ENCODE measurements around the gene APOL5.

The APOL5 gene

GRCh38 chr22:35742342-35743100, 24.8 kb downstream of the APOL5 start:
- DNase-seq (ENCODE audit: low read depth), result no peak

- DNase-seq (ENCODE audit: low read depth), result no peak
Measured at GRCh38 chr22:35743326-35743860, 25.7 kb downstream of the APOL5 start.

- DNase-seq (ENCODE audit: low read depth), result no peak
Measured at GRCh38 chr22:35746248-35746647, 28.6 kb downstream of the APOL5 start.

- no peak for DNase-seq (ENCODE audit: low read depth)
Measured at GRCh38 chr22:35746946-35747703, 29.5 kb downstream of the APOL5 start.

- no peak for DNase-seq (ENCODE audit: low read depth)
Measured at GRCh38 chr22:35749808-35750207, 32.1 kb downstream of the APOL5 start.

GRCh38 chr22:35752006-35752862, 34.6 kb downstream of the APOL5 start:
- DNase-seq (ENCODE audit: low read depth), result no peak

- DNase-seq (ENCODE audit: low read depth), result no peak
Measured at GRCh38 chr22:35752863-35753189, 35.2 kb downstream of the APOL5 start.

- DNase-seq (ENCODE audit: low read depth), result no peak
Measured at GRCh38 chr22:35754761-35755160, 37.1 kb downstream of the APOL5 start.

GRCh38 chr22:35756722-35757121, 39.0 kb downstream of the APOL5 start:
- DNase-seq (ENCODE audit: low read depth), result no peak

- no peak for DNase-seq (ENCODE audit: low read depth)
Measured at GRCh38 chr22:35758394-35758793, 40.7 kb downstream of the APOL5 start.

- no peak for DNase-seq (ENCODE audit: low read depth)
Measured at GRCh38 chr22:35761037-35761436, 43.4 kb downstream of the APOL5 start.

GRCh38 chr22:35766654-35767580, 49.2 kb downstream of the APOL5 start:
- DNase-seq (ENCODE audit: low read depth), result no peak

- DNase-seq (ENCODE audit: low read depth), result no peak
Measured at GRCh38 chr22:35769974-35770373, 52.3 kb downstream of the APOL5 start.

- DNase-seq (ENCODE audit: low read depth), result no peak
Measured at GRCh38 chr22:35775339-35775738, 57.7 kb downstream of the APOL5 start.

- DNase-seq (ENCODE audit: low read depth), result no peak
Measured at GRCh38 chr22:35777335-35777975, 59.8 kb downstream of the APOL5 start.
